Measurements from ENCODE around the gene GPR26.

Gene GPR26

DNA sequence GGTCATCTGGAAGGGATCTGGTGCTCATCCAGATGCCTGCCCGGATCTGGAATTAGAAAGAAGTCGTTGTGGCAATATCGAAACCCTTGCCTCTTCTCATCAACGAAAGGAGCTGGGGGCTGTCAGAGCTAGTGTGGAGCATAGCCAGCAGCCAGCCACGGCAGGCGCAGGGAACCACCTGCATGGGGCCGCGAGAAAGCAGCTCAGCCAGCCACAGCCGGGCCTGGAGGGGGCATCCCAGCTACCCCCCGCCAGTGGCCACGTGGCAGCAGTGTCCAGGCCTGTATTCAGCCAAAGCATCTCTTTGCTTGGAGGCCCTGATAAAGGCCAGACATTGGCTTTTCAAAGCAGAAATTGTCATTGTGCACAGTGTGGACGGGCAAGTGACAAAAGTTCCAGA, 19.1 kb downstream of the GPR26 start:
- in situ Hi-C loops (cut with HindIII; ENCODE audit: low sequenced_read_pairs) = no loop called here
- DNase-seq (ENCODE audit: low read depth) = no peak
- TF ChIP-seq, protein P1, sequence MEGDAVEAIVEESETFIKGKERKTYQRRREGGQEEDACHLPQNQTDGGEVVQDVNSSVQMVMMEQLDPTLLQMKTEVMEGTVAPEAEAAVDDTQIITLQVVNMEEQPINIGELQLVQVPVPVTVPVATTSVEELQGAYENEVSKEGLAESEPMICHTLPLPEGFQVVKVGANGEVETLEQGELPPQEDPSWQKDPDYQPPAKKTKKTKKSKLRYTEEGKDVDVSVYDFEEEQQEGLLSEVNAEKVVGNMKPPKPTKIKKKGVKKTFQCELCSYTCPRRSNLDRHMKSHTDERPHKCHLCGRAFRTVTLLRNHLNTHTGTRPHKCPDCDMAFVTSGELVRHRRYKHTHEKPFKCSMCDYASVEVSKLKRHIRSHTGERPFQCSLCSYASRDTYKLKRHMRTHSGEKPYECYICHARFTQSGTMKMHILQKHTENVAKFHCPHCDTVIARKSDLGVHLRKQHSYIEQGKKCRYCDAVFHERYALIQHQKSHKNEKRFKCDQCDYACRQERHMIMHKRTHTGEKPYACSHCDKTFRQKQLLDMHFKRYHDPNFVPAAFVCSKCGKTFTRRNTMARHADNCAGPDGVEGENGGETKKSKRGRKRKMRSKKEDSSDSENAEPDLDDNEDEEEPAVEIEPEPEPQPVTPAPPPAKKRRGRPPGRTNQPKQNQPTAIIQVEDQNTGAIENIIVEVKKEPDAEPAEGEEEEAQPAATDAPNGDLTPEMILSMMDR (IDR thresholded peaks at IDR 0.05; ENCODE audit: low read depth, low read length, missing control alignments) = no peak
- no peak overlapping the region for H3K4me3 ChIP-seq (ENCODE audit: low read depth, low read length)

DNA sequence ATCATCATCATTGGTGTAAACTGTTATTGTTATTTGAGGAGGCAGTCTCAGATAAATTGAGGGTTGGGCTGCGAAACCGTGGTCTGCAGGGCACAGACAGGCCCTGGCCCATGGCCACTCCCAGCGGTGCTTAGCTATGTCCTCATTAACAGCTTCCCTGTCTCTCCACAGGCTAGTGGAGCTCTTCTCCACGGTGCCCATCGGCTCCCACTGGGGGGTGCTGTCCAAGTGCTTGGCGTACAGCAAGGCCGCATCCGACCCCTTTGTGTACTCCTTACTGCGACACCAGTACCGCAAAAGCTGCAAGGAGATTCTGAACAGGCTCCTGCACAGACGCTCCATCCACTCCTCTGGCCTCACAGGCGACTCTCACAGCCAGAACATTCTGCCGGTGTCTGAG, 21.6 kb downstream of the GPR26 start:
- no peak overlapping the region for H3K4me3 ChIP-seq (ENCODE audit: low read depth, low read length)
- TF ChIP-seq, protein P1 (IDR thresholded peaks at IDR 0.05; ENCODE audit: low read depth, low read length, missing control alignments) = no peak
- no peak for DNase-seq (ENCODE audit: low read depth)
- in situ Hi-C loops (cut with HindIII; ENCODE audit: low sequenced_read_pairs) = no loop called here

DNA sequence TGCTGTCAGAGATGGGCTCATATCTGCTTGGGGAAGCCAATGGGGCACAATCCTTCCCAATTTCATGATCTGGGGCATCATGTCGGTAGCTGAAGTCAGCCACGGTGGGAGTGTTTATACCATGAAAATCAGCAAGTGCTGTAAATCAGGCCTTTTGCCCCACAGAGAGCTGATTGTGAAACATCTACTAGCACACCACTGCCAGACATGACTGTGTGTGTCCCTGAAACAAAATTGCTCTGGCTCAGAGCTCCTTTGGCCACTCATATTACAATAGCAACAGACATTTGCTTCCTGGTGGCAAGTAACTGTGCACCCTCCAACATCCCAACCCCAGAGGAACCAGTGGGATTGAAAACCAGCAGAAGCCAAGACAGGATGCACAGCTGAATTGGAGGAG, 23.7 kb downstream of the GPR26 start:
- in situ Hi-C loops (cut with HindIII; ENCODE audit: low sequenced_read_pairs) = loop anchor here (5.0 kb wide), 2 partner anchors 38 to 77 kb away; no protein-coding TSS in a partner anchor

DNA sequence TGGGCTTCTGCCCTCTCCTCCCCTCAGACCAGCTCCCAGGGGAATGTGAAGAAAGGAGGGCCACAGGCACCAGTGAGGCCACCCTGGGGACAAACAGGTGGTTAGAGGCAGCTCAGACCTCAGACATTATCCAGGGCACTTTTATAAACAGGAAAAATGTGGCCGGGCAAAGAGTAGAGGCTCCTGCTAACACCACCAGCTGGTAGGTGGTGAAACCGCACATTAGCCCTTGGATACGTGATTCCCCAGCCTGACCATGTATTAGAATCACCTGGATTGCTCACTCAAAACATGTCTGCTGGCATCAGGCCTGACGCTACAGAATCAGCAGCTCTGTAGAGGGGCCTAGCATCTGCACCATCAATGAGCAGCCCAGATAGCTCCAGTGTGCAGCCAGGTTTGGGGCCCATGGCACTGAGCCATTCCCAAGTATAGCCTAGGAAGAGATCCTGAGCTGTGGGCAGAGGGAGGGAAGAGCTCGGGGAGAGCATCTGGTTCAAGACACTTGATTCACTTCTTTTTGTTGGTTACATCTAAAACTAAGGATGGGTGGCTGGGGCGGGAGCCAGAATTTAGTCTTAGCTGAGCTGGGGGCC, 37.1 kb downstream of the GPR26 start:
- in situ Hi-C loops (cut with HindIII; ENCODE audit: low sequenced_read_pairs) = no loop called here

More for the DNA sequence above, 23.7 kb downstream of the GPR26 start:
- TF ChIP-seq, protein P1 (IDR thresholded peaks at IDR 0.05; ENCODE audit: low read depth, low read length, missing control alignments) = no peak
- no peak for DNase-seq (ENCODE audit: low read depth)
- no peak overlapping the region for H3K4me3 ChIP-seq (ENCODE audit: low read depth, low read length)

DNA sequence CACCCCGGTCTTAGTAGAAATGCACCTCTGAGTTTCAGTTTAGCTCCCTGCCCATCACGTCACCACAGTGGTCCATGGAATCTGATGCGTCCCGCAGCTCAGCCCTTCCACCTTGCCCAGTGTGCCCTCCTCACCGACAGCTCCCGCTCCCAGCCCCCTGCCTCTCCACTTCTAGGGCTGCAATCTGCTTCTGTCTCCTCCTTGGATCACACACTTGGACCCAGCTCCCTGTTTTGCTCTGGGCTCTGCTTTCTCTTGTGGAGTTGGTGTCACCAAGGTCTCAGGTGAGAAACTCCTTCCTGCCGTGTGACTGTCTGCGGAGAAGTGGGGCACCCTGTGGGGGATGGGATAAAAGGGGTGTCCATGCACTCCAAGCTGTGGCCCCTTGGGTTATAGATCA, 37.9 kb downstream of the GPR26 start:
- in situ Hi-C loops (cut with HindIII; ENCODE audit: low sequenced_read_pairs) = no loop called here
- TF ChIP-seq, protein P1 (IDR thresholded peaks at IDR 0.05; ENCODE audit: low read depth, low read length, missing control alignments) = no peak
- DNase-seq (ENCODE audit: low read depth) = no peak
- no peak overlapping the region for H3K4me3 ChIP-seq (ENCODE audit: low read depth, low read length)

More for the DNA sequence above, 37.1 kb downstream of the GPR26 start:
- no peak for DNase-seq (ENCODE audit: low read depth)
- H3K4me3 ChIP-seq (ENCODE audit: low read depth, low read length) = no peak overlapping the region
- TF ChIP-seq, protein P1 (IDR thresholded peaks at IDR 0.05; ENCODE audit: low read depth, low read length, missing control alignments) = no peak

DNA sequence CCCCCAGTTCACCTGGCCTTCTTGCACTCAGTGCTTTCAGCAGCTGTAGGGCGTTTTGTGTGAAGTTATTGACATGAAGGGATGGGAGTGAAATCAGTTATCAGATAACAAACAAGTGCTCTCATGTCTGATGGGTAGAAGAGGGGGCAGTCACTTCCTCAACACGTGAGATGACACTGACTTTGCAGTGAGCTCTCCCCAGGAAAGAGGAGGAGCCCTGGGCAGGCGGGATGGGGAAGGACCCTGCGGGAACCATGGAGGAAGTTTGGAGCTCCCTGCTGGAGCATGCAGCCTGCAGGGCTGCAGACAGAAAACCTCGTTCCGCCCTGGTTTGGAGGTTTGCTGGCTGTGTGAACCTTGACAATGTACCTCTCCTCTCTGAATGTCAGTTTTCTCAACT, 38.7 kb downstream of the GPR26 start:
- in situ Hi-C loops (cut with HindIII; ENCODE audit: low sequenced_read_pairs) = no loop called here
- TF ChIP-seq, protein P1 (IDR thresholded peaks at IDR 0.05; ENCODE audit: low read depth, low read length, missing control alignments) = no peak
- no peak overlapping the region for H3K4me3 ChIP-seq (ENCODE audit: low read depth, low read length)
- DNase-seq (ENCODE audit: low read depth) = no peak
